Measurements from ENCODE around the gene NAP1L4. TPM values are rescaled to one million over a fixed set of nuclear protein-coding genes. Genes with fewer than 3 reads are reported as not detected.
A peak's percentile ranks its signal among the peaks of the same experiment; 100 is the strongest.
"Not testable (repeated sequence)": the region's sequence is repeated elsewhere in the genome, so short reads cannot be mapped to it uniquely, and the experiment has no call there.

The NAP1L4 gene
- total RNA-seq, 2 experiments from 2014 or later: 262 to 285 TPM

DNA sequence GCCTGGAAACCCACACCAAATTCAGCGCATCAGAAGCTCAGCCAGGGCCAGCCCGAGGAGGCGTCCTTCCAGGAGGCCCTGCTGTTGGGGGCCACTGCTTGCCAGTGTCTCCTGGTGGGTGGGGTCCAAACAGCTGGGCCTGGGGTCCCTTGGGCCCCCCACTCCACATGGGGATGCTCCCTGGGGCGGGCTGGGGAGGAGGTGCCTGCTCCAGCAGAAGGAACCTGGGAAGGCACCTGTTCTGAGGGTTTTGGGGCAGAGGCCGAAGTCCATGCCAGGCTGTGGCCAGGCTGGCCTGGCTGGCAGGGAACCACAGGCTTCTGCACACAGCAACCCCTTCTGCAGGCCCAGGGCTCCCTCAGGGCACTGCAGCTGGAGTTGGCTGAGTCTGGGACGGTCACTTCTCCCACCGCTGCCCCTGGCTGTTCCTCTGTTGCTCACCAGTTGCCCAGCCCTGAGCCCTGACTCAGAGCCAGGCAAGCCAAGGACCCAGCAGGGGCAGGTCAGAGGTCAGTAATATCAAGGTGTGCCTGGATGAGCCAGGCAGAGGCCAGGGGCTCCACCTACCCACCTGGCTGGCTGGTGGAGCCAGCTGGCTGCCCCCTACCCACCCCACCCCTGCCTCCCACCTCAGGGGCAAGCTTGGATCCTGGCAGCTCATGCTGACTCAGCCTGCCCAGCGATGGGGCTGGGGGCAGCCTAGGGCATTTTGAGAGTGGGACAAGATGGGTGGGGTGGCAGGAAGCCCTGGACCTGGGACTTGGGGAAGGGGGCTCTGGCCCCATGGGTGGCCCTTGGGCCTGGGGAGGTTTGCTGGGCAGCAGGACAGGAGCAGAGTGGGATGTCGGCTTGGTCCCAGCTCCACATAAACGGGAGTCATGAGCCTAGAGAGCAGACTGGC lies 51.0 kb downstream of the NAP1L4 start:
- H3K9me3 ChIP-seq (ENCODE audit: control insufficient read depth in 1 of 2, insufficient read depth in 1 of 2, low read length in 2 of 2): peaks cover 13 to 15% of the 10 kb centered on the region in 2 experiments
- POLR2A ChIA-PET: interaction anchor here (0.5 to 1.1 kb wide), 3 partner anchors 48 to 81 kb away, joined by 3 to 4 read pairs (median 3); no protein-coding TSS in a partner anchor
- no peak overlapping the region for H3K27ac ChIP-seq (ENCODE audit: low read depth in 1 of 2, low read length in 2 of 2)
- Mint-ChIP-seq H3K4me3 (no peak overlapping the region), H3K4me1 (ENCODE audit: low read depth) (peaks cover 26% of the 10 kb centered on the region), H3K27ac (peak overlapping the region; percentile 67), H3K36me3 (ENCODE audit: low read depth) (peaks cover 27% of the 10 kb centered on the region), H3K27me3 (no peaks in the 10 kb centered on the region), H3K9me3 (peaks cover 8% of the 10 kb centered on the region)
- DNase-seq: peak in 1 of 14 experiments; percentile 31
- intact Hi-C loops (cut with DNase I, micrococcal nuclease): no loop called here
- no peak overlapping the region for H3K4me3 ChIP-seq (ENCODE audit: low read length)
- H3K27me3 ChIP-seq (ENCODE audit: control insufficient read depth in 1 of 2, insufficient read depth in 2 of 2, low read length in 2 of 2): no peaks in the 10 kb centered on the region
- no peak for ATAC-seq (ENCODE audit: poor library complexity)
- CTCF ChIA-PET: interaction anchor here (0.6 to 1.8 kb wide), 2 partner anchors 49 to 408 kb away, joined by 3 to 4 read pairs; no protein-coding TSS in a partner anchor
- H3K4me1 ChIP-seq (ENCODE audit: insufficient read depth, low read length): peaks cover 43% of the 10 kb centered on the region
- peaks cover 15% of the 10 kb centered on the region for H3K36me3 ChIP-seq (ENCODE audit: insufficient read depth, low read length)
- TF ChIP-seq CTCF (IDR thresholded peaks at IDR 0.05): no peak

GRCh38 chr11:2940147-2940920 lies 51.8 kb downstream of the NAP1L4 start:
- intact Hi-C loops (cut with DNase I, micrococcal nuclease): no loop called here
- no peak overlapping the region for H3K4me3 Mint-ChIP-seq
- peaks cover 15% of the 10 kb centered on the region for H3K36me3 ChIP-seq (ENCODE audit: insufficient read depth, low read length)
- no peaks in the 10 kb centered on the region for H3K27me3 ChIP-seq (ENCODE audit: control insufficient read depth in 1 of 2, insufficient read depth in 2 of 2, low read length in 2 of 2)
- H3K9me3 ChIP-seq (ENCODE audit: control insufficient read depth in 1 of 2, insufficient read depth in 1 of 2, low read length in 2 of 2): peaks cover 13 to 15% of the 10 kb centered on the region in 2 experiments
- H3K4me1 ChIP-seq (ENCODE audit: insufficient read depth, low read length): peaks cover 35% of the 10 kb centered on the region
- ATAC-seq (ENCODE audit: poor library complexity): peak; percentile 46
- TF ChIP-seq CTCF (IDR thresholded peaks at IDR 0.05): no peak
- peaks cover 17% of the 10 kb centered on the region for H3K4me1 Mint-ChIP-seq (ENCODE audit: low read depth)
- ChIA-PET POLR2A (interaction anchor here (0.5 to 0.6 kb wide), 2 partner anchors 74 to 82 kb away, joined by 3 to 4 read pairs; no protein-coding TSS in a partner anchor), CTCF (interaction anchor here (0.6 kb wide), 1 partner anchor 48 kb away, joined by 3 read pairs; no protein-coding TSS in a partner anchor)
- H3K4me3 ChIP-seq (ENCODE audit: low read length): no peak overlapping the region
- H3K27me3 Mint-ChIP-seq: no peaks in the 10 kb centered on the region
- peak in 8 of 14 experiments; percentile 22 to 66 (median 40) for DNase-seq
- H3K9me3 Mint-ChIP-seq: peaks cover 8% of the 10 kb centered on the region
- H3K27ac ChIP-seq (ENCODE audit: low read depth in 1 of 2, low read length in 2 of 2): no peak overlapping the region
- peaks cover 19% of the 10 kb centered on the region for H3K36me3 Mint-ChIP-seq (ENCODE audit: low read depth)
- peak overlapping the region; percentile 67 for H3K27ac Mint-ChIP-seq

- H3K36me3 Mint-ChIP-seq (ENCODE audit: low read depth); H3K4me3 ChIP-seq (ENCODE audit: low read length); H3K27ac ChIP-seq (ENCODE audit: low read depth in 1 of 2, low read length in 2 of 2); H3K36me3 ChIP-seq (ENCODE audit: insufficient read depth, low read length); ATAC-seq (ENCODE audit: poor library complexity); CTCF ChIA-PET; H3K4me1 Mint-ChIP-seq (ENCODE audit: low read depth); H3K9me3 Mint-ChIP-seq; H3K4me3 Mint-ChIP-seq; intact Hi-C loops (cut with DNase I, micrococcal nuclease); H3K27me3 ChIP-seq (ENCODE audit: control insufficient read depth in 1 of 2, insufficient read depth in 2 of 2, low read length in 2 of 2); DNase-seq; H3K27me3 Mint-ChIP-seq: not testable (repeated sequence)
- peaks cover 21% of the 10 kb centered on the region for H3K4me1 ChIP-seq (ENCODE audit: insufficient read depth, low read length)
- POLR2A ChIA-PET: interaction anchor here (1.0 kb wide), 1 partner anchor 50 kb away, joined by 3 read pairs; no protein-coding TSS in a partner anchor
- peak overlapping the region; percentile 43 for H3K27ac Mint-ChIP-seq
- H3K9me3 ChIP-seq (ENCODE audit: control insufficient read depth in 1 of 2, insufficient read depth in 1 of 2, low read length in 2 of 2): peaks cover 13 to 15% of the 10 kb centered on the region in 2 experiments
Measured at GRCh38 chr11:2938458-2939418, 53.4 kb downstream of the NAP1L4 start.

DNA sequence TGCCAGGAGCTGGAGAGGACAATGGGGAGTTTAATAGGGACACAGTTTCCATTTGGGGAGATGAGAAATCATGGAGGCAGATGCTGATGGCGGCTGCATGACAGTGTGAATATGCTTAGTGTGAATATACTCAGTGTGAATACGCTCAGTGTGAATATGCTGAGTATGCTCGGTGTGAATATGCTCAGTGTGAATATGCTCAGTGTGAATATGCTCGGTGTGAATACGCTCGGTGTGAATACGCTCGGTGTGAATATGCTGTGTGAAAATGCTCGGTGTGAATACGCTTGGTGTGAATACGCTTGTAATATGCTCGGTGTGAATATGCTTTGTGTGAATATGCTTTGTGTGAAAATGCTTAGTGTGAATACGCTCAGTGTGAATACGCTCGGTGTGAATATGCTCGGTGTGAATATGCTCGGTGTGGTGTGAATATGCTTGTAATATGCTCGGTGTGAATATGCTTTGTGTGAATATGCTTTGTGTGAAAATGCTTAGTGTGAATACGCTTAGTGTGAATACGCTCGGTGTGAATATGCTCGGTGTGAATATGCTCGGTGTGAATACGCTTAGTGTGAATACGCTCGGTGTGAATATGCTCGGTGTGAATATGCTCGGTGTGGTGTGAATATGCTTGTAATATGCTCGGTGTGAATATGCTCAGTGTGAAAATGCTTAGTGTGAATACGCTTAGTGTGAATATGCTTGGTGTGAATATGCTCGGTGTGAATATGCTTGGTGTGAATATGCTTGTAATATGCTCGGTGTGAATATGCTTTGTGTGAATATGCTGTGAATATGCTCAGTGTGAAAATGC lies 54.3 kb downstream of the NAP1L4 start:
- POLR2A ChIA-PET; DNase-seq; H3K4me1 Mint-ChIP-seq (ENCODE audit: low read depth); H3K27me3 Mint-ChIP-seq; CTCF ChIA-PET; H3K9me3 Mint-ChIP-seq; H3K4me3 ChIP-seq (ENCODE audit: low read length); H3K27ac ChIP-seq (ENCODE audit: low read depth in 1 of 2, low read length in 2 of 2); ATAC-seq (ENCODE audit: poor library complexity); H3K36me3 Mint-ChIP-seq (ENCODE audit: low read depth); H3K27me3 ChIP-seq (ENCODE audit: control insufficient read depth in 1 of 2, insufficient read depth in 2 of 2, low read length in 2 of 2); H3K36me3 ChIP-seq (ENCODE audit: insufficient read depth, low read length): not testable (repeated sequence)
- Mint-ChIP-seq H3K27ac (peak overlapping the region; percentile 76), H3K4me3 (peak overlapping the region; percentile 60)
- Histone ChIP-seq H3K4me1 (ENCODE audit: insufficient read depth, low read length) (peaks cover 24% of the 10 kb centered on the region), H3K9me3 (ENCODE audit: control insufficient read depth in 1 of 2, insufficient read depth in 1 of 2, low read length in 2 of 2) (peaks cover 13 to 15% of the 10 kb centered on the region in 2 experiments)
- intact Hi-C loops (cut with DNase I, micrococcal nuclease): loop anchor here in 1 of 2 experiments (2.0 kb wide), 1 partner anchor 327 kb away; no protein-coding TSS in a partner anchor
